HepG2 (cell line): ENCODE data around the gene SEMA4C. TPM values are rescaled to one million over a fixed set of nuclear protein-coding genes. Genes with fewer than 3 reads are reported as not detected.
A peak's percentile ranks its signal among the peaks of the same experiment; 100 is the strongest.

Experiments
- BORCS8-MEF2B ChIP-seq: sonication (generic); formaldehyde crosslinking; IDR thresholded peaks from 2 replicates; pipeline ENCODE4 v1.8.0; 2022; ENCODE audit warnings: mild to moderate bottlenecking, missing genetic modification reagents
- BRD4 ChIP-seq: sonication (generic); formaldehyde crosslinking; IDR thresholded peaks from 2 replicates; pipeline ENCODE4 v1.4.0; 2020; ENCODE audit warnings: missing genetic modification reagents
- CSRNP1 ChIP-seq: sonication (generic); formaldehyde crosslinking; IDR thresholded peaks from 2 replicates; pipeline ENCODE4 v1.8.1; 2023; ENCODE audit warnings: mild to moderate bottlenecking, missing genetic modification reagents
- DNMT1 ChIP-seq: sonication (generic); formaldehyde crosslinking; IDR thresholded peaks from 2 replicates; pipeline ENCODE4 v1.5.1; 2020; ENCODE audit warnings: mild to moderate bottlenecking, missing genetic modification reagents
- FOXO4 ChIP-seq: sonication (generic); formaldehyde crosslinking; conservative IDR thresholded peaks from 2 replicates; pipeline ENCODE4 v1.8.1; 2023; ENCODE audit warnings: missing genetic modification reagents
- HOXA3 ChIP-seq: sonication (generic); formaldehyde crosslinking; IDR thresholded peaks from 2 replicates; pipeline ENCODE4 v1.5.0; 2020; ENCODE audit warnings: missing genetic modification reagents
- MBD4 ChIP-seq: IDR thresholded peaks from 2 replicates; pipeline ENCODE4 v1.6.1; 2012; ENCODE audit warnings: low read length, inconsistent platforms, borderline replicate concordance
- NRL ChIP-seq: sonication (generic); formaldehyde crosslinking; IDR thresholded peaks from 2 replicates; pipeline ENCODE4 v1.5.0; 2020; ENCODE audit warnings: missing genetic modification reagents, mild to moderate bottlenecking, moderate library complexity, borderline replicate concordance
- RBFOX2 ChIP-seq: fragments of 200-400 bp; formaldehyde crosslinking; IDR thresholded peaks from 2 replicates; pipeline ENCODE4 v1.6.1; 2017; ENCODE audit warnings: low read depth, mild to moderate bottlenecking, low read length
- SIN3B ChIP-seq: fragments of 150-350 bp; IDR thresholded peaks from 2 replicates; pipeline ENCODE4 v1.6.1; 2014; ENCODE audit warnings: low read length
- SP140L ChIP-seq: sonication (generic); formaldehyde crosslinking; IDR thresholded peaks from 2 replicates; pipeline ENCODE4 v1.4.0; 2020; ENCODE audit warnings: missing genetic modification reagents, borderline replicate concordance
- SPEN ChIP-seq: sonication (generic); formaldehyde crosslinking; IDR thresholded peaks from 2 replicates; pipeline ENCODE4 v1.5.1; 2020; ENCODE audit warnings: low read depth, mild to moderate bottlenecking, missing genetic modification reagents
- STAT6 ChIP-seq: sonication (generic); formaldehyde crosslinking; IDR thresholded peaks from 2 replicates; pipeline ENCODE4 v1.4.0; 2020; ENCODE audit warnings: missing genetic modification reagents, mild to moderate bottlenecking, borderline replicate concordance
- TAF15 ChIP-seq: fragments of 200-400 bp; formaldehyde crosslinking; IDR thresholded peaks from one replicate; pipeline ENCODE4 v1.6.1; 2018; ENCODE audit warnings: mild to moderate bottlenecking, low read depth, low read length; ENCODE audit not compliant: poor library complexity, severe bottlenecking
- TMF1 ChIP-seq: sonication (generic); formaldehyde crosslinking; IDR thresholded peaks from 2 replicates; pipeline ENCODE4 v1.8.1; 2022; ENCODE audit warnings: low read depth, missing genetic modification reagents
- ZBTB4 ChIP-seq: sonication (generic); formaldehyde crosslinking; IDR thresholded peaks from 2 replicates; pipeline ENCODE4 v1.4.0; 2020; ENCODE audit warnings: missing genetic modification reagents, mild to moderate bottlenecking, borderline replicate concordance
- ZNF101 ChIP-seq: sonication (generic); formaldehyde crosslinking; IDR thresholded peaks from 2 replicates; pipeline ENCODE4 v1.4.0; 2020; ENCODE audit warnings: mild to moderate bottlenecking, low read depth, missing genetic modification reagents, borderline replicate concordance
- ZNF629 ChIP-seq: sonication (generic); formaldehyde crosslinking; conservative IDR thresholded peaks from 2 replicates; pipeline ENCODE4 v1.5.0; 2020; ENCODE audit warnings: missing genetic modification reagents
- ZNF746 ChIP-seq: sonication (generic); formaldehyde crosslinking; IDR thresholded peaks from 2 replicates; pipeline ENCODE4 v1.8.0; 2022; ENCODE audit warnings: mild to moderate bottlenecking, missing genetic modification reagents
- ZNF768 ChIP-seq: sonication (generic); formaldehyde crosslinking; IDR thresholded peaks from 2 replicates; pipeline ENCODE4 v1.4.0; 2020; ENCODE audit warnings: missing genetic modification reagents
- ZNF776 ChIP-seq: sonication (generic); formaldehyde crosslinking; IDR thresholded peaks from 2 replicates; pipeline ENCODE4 v1.4.0; 2020; ENCODE audit warnings: mild to moderate bottlenecking, missing genetic modification reagents
- polyA plus RNA-seq, 8 experiments: library from polyadenylated mRNA; depleted of rRNA in 3 of 8; stranded (reverse) in 7 of 8; unstranded in 1 of 8; fragments of >200 nt; fragmentation: Illumina TruSeq in 4 of 8; extraction: Trizol in 4 of 8; gene quantifications; 2 replicates each; pipeline versions ENCODE4 v1.2.1 to v1.2.3, GENCODE V29; 2011 to 2016; ENCODE audit warnings: low read depth in 4 of 8, missing spikeins in 1 of 8, mixed read lengths in 1 of 8; ENCODE audit not compliant: insufficient read depth in 1 of 8
- total RNA-seq, 5 experiments: library from RNA; depleted of rRNA; stranded (reverse); fragments of >200 nt; fragmentation: Illumina TruSeq; extraction: Trizol; gene quantifications; 2 replicates each; pipeline ENCODE4 v1.2.3, GENCODE V29; 2016; ENCODE audit warnings: low read depth in 1 of 5

The SEMA4C gene
- total and polyA plus RNA-seq, 2 of the 13 experiments (the other 11 are each of a cell fraction or from before 2014, with no cell fraction given): 25.9 to 46.6 TPM

GRCh38 chr2:96839293-96839874 lies 30.5 kb downstream of the SEMA4C start (continued):
- TF ChIP-seq ZBTB4 (CRISPR knock-in tag) (no peak), MBD4 (no peak), ZNF746 (CRISPR knock-in tag) (no peak), ZNF629 (CRISPR knock-in tag) (no peak), STAT6 (CRISPR knock-in tag) (no peak), FOXO4 (CRISPR knock-in tag) (0 out of 2 replicates have a peak, but pooled peaks have one; percentile 38), HOXA3 (peak; percentile 41), ZNF101 (CRISPR knock-in tag) (no peak), NRL (CRISPR knock-in tag) (peak; percentile 18; the same call in 1 of the 2 replicates), TMF1 (peak; percentile 62; the same call in 1 of the 2 replicates), SP140L (CRISPR knock-in tag) (no peak), CSRNP1 (CRISPR knock-in tag) (0 out of 2 replicates have a peak, but pooled peaks have one; percentile 39), ZNF768 (CRISPR knock-in tag) (peak; percentile 7; the same call in 1 of the 2 replicates), DNMT1 (CRISPR knock-in tag) (peak; percentile 35; the same call in 1 of the 2 replicates), ZNF776 (CRISPR knock-in tag) (no peak), BORCS8-MEF2B (peak; percentile 56; the same call in 1 of the 2 replicates), SIN3B (no peak), BRD4 (CRISPR knock-in tag) (no peak), SPEN (CRISPR knock-in tag) (no peak), RBFOX2 (peak; percentile 67), TAF15 (peak; percentile 22)
